ENCODE results near the gene CREB3L2.

CREB3L2 gene

DNA sequence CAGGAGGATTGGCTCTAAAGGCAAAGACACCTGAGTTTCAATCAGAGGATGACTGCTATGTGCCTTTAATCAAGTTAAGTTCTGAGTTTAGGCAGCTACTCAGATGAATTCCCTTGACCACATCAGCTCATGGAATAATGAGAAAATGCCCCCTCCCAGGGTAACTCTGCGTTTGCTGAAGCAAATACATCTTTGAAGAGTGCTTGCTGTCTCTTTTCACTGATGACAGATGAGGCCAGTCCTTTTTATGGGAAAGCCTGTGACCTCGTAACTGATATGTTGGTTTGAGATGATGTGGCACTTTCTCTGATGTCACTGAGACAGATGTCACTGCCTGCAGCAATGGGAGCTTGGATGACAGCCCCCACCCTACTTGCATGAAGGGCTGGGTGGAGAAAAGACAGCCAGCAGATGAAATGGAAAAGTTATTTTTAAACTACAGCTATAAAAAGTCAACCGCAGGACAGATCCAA, 111.4 kb downstream of the CREB3L2 start:
- no peak for DNase-seq

GRCh38 chr7:137888241-137888640, 113.6 kb downstream of the CREB3L2 start:
- no peak for DNase-seq

DNA sequence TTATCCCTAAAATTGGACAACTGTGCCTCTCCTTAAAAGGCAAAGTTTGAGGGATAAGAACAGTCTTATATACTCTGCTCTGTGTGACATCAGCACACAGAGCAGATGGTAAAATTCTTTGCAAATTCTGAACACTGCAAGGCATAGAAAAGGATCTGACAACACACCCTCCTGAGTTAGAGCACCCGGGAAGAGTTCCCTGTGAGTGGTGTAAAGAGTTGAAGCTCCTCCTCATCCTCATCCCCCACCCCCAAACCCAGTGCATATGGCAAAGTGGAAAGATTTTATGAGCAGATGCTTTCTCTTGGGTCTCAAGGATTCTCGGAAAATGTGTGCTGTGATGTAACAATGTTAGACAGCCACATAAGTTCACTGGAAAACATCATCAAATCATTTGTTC, 115.1 kb downstream of the CREB3L2 start:
- DNase-seq: no peak

- DNase-seq: no peak
Measured at GRCh38 chr7:137886281-137886680, 115.6 kb downstream of the CREB3L2 start.

DNA sequence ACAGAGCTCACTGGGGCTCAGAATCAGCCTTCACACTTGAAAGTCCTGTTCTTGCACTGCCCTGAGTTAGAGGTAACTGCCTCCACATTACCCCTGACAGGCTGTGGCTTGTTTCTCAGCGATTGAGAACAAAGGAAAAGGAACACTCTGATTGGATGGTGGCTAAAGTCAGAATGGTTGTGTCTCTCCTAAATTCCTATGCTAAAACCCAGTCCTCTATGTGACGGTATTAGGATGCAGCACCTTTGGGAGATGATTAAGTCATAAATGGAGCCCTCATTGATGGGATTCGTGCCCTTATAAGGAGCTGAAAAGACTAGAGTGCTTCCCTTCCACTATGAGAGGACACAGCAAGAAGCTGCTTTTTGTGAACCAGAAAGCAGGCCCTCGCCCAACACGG, 116.2 kb downstream of the CREB3L2 start:
- DNase-seq: no peak

DNA sequence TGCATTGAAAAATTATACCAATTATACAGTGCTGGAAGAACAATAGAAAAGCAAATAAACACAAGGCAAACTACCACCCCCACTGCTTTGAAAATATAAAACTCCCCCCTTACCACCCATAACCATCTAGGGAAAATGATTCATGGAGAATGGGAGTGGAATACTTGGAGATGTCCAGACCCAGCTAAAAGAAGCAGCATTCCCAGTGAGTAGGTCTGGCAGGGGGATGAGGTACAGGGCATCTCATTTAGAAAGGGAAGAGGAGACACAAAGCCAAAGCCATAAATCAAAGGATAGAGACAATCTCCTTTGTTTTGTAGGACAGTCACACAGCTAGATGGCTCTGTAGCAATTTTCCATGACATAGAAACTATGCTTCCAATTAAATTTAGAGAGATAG, 119.1 kb downstream of the CREB3L2 start:
- no peak for DNase-seq

GRCh38 chr7:137882261-137882668, 119.6 kb downstream of the CREB3L2 start:
- DNase-seq: no peak

GRCh38 chr7:137881607-137882260, 120.2 kb downstream of the CREB3L2 start:
- DNase-seq: no peak

GRCh38 chr7:137880432-137880831, 121.5 kb downstream of the CREB3L2 start:
- no peak for DNase-seq

DNA sequence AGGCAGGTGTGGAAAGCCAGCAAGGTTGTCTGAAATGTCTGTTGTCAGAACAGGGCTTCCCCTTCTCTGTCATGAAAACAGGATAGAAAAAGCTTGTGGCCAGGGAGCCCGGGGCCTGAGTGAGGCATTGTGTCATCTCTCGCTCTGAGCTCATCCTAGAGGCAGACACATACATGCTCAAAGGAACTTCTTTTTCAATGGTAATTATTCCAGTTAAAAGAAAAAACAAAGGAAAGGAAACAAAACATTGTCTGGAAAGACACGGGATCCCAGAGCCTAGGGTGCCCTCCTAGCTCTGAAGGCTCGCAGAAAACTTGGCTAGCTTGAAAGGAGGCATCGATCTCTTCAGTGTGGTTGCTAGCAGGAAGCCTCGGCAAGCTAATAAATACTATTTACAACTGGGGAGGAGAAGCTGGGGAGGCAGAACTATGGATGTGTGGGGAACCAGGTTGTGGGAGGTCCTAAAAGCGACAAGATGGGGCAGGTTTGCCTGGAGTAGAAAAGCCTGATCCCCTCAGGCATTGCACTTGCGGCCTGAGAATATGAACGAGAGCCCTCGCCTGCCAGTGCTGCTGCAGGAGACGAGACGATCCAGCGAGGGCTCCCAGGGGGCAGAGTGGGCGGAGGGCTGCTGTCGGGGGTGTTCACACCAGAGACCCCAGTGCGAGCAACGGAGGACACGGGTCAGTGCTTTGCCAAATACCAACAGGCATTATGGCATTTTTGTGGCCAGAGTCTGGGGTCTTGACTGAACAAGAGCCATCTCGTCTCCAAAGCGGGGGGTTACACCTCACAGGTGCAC, 122.3 kb downstream of the CREB3L2 start:
- DNase-seq: no peak

- DNase-seq: no peak
Measured at GRCh38 chr7:137878333-137878961, 123.4 kb downstream of the CREB3L2 start.

- no peak for DNase-seq
Measured at GRCh38 chr7:137877027-137877675, 124.7 kb downstream of the CREB3L2 start.

DNA sequence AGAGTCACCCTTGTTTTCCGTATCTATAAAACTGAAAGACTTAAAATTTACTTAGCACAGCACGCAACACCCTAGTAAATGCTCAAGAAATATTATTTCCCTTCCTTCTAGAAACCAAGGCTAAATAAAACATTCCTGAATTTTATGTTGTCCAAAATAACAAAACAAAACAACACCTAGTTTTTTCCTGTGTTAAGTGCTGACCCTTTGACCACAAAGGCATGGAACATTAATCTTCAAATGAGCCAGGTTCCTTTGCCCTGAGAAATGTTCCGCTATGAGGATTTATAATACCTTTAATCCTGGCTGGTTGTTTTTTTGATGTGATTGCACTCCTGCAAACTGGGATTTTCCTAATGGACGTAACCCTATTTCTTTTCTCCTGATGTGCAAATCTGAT, 126.1 kb downstream of the CREB3L2 start:
- DNase-seq: no peak

GRCh38 chr7:137873979-137874777, 127.7 kb downstream of the CREB3L2 start:
- DNase-seq: no peak

DNA sequence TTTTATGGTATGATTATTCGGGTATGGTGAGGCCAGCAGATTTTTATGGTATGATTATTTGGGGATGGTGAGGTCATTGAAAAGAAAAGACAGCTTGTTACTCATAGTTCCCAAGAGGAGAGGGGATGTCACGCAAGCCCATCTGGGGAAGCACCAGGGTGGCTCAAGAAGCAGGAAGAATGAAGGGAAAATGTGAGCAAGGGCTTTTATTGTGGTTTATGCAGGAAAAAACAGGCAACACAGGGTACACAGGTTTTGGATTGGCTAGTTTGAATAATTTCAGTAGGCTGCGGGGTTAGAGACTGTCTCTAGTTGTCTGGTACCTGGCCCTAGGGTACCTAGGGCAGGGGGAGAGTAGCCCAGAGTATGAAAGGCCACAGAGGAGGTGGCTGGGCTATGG, 128.4 kb downstream of the CREB3L2 start:
- no peak for DNase-seq

DNA sequence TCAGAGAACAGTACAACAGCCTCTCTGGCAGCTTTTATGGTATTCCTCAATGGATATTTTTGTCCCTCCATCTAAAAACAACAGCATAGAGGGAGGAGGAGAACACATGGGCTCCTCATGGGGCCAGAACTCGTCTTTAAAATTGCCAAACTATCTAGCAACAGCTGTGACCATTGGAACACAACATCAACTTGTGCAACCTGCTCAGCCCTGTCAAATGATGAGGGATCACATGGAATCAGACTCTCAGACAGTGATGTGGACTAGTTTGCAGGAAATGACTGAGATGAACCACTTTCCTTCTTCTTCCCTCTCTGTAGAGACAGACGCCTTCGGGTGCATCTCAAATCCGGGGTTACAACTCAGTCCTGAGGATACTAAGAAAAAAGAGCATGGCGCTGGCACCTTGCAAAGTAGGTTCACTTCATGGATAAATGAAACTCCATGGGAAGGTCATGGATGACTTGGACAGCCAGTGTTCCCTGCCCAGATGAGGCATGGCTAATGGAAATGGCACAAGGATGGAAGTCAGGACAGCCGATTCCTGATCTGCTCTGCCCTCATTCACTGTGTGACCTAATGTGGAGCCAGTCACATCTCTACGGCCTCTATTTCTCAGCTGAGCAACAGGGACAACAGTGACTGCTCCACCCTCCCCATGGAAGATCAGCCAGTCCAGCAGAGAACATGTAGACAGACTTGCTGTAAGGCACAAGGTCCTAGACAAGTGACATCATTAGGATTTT, 130.5 kb downstream of the CREB3L2 start:
- DNase-seq: no peak

DNA sequence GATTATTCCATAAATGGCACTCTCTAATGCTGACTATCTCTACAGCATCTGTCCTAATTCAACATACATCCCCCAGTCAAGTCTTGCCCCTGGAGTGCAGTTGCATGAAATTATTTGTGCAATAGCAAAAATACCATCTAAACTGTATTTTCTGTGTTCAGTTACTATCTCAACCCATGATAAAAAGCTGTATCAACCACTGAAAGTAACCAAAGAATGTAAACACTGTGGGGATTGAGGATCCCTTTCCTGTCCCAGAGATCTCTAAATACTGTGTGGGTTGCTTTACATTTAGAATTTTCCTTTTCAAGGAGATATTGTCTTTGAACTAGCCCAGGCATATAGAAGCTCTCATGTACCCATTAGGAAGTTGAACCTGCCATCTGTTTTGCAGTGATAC, 131.2 kb downstream of the CREB3L2 start:
- DNase-seq: no peak

DNA sequence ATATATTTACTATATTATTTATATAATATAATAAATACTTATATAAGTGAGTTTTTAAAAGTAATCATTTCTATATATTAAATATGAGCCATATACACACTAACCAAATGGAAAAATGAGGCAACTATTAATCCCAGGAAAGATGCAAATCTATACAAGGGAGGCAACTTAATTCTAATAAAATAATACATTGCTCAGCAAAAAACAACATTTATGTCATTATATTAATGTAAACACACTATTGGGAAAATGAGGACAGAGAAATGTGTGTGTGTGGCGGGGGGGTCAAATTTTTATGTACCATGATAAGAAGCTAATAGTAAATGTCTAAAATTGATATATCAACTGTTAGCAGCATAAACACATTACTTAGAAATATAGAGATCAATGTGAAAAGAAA, 131.8 kb downstream of the CREB3L2 start:
- DNase-seq: no peak

- no peak for DNase-seq
Measured at GRCh38 chr7:137869260-137869659, 132.6 kb downstream of the CREB3L2 start.

DNA sequence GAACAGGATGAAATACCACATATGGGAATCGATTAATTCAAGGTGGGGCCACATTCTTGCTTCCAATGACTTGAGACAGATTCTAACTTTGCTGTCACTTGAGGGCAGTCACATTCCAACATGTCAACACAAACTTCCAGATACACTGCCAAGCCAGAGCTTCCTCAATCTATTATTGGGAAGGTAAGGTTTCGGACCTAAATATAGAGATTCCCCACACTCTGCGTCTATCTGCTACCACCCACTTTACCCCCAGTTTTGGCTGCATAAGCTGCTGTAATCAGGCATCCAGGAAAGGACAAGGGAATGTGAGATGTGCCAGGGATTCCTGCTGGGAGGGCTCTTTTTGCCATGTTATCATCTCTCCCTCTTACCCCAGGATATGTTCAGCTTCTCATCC, 134.6 kb downstream of the CREB3L2 start:
- no peak for DNase-seq

- no peak for DNase-seq
Measured at GRCh38 chr7:137865764-137866163, 136.1 kb downstream of the CREB3L2 start.

DNA sequence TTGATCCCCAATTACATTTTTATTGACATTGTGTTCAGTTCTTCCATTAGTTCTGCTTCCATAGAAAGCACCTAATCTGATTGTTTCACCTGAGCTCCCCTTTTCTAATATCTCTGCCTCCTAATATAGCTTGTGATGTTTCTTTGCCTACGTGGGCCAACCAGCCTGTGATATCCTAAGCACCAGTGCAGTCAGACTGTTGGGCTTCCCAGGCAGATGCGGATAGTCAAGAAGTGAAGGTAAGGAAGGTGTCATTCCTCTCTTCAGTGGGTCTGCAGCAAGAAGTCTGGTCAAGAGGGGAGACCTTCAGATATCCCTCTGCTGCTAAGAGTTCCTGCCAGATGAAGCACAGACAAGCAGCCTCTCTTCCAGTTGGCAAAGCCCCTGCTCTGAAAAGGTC, 138.9 kb downstream of the CREB3L2 start:
- DNase-seq: no peak
